Tongue (tissue), 2 donors: ENCODE measurements around the gene STARD5. TPM values are rescaled to one million over a fixed set of nuclear protein-coding genes. Genes with fewer than 3 reads are reported as not detected.
A peak's percentile ranks its signal among the peaks of the same experiment; 100 is the strongest.

Source experiments
- DNase-seq: peaks from one replicate; pipeline ENCODE4 v3.0.0-alpha.2; 2015
- total RNA-seq: library from RNA; depleted of rRNA; stranded (reverse); fragments of >200 nt; gene quantifications from one replicate; pipeline ENCODE4 v1.2.3, GENCODE V29; 2014

STARD5 gene
- total RNA-seq, 1 donor from 2014 or later: 4.2 TPM

- no peak for DNase-seq
Observed at GRCh38 chr15:81311752-81312464, 12.0 kb downstream of the STARD5 start.

GRCh38 chr15:81310480-81310879 lies 13.5 kb downstream of the STARD5 start:
- DNase-seq: no peak

GRCh38 chr15:81309647-81310450 lies 14.1 kb downstream of the STARD5 start:
- DNase-seq: no peak

DNA sequence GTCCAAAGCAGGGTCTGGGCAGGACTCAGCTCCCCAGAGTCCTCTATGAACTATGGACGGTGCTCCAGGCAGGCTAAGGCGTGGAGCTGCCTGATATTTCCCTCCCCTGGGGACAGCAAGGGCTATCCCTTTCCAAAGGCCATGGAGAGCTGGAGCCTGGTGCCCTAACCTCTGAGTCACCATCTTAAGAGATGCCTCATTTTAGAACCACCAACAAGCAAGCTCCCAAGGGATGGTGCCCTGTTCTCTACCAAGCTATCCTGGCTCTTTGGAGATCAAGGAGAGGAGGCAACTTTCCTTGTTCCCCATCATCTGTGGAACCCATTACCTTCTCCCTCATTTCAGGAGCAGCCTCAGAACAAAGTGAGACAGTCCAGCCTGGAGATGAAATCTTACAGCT lies 15.7 kb downstream of the STARD5 start:
- no peak for DNase-seq

- DNase-seq: peak; percentile 46
Observed at GRCh38 chr15:81304226-81304625, 19.7 kb downstream of the STARD5 start.

GRCh38 chr15:81303244-81304225 lies 20.4 kb downstream of the STARD5 start:
- DNase-seq: peak; percentile 38

DNA sequence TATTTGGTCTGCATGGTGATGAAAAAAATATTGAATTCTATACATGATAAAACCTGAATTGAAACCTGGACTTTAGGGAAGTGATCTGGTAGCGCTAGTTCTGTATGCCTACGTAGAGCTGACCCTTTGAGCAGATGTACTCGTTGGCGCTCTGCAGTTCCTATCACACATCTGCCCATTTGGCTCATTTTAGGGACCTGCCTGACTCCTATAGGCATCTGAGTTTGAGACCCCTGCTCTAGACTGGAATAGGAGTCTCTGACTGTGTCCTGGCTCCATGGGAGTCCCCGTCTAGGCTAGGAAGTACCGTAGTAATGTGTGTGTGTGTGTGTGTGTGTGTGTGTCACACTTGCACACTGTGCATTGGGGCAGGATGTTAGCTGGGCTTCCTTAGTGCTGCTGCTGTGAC lies 21.2 kb downstream of the STARD5 start:
- DNase-seq: no peak

- no peak for DNase-seq
Observed at GRCh38 chr15:81301815-81302399, 22.0 kb downstream of the STARD5 start.

- no peak for DNase-seq
Observed at GRCh38 chr15:81301385-81301784, 22.6 kb downstream of the STARD5 start.

GRCh38 chr15:81299630-81300273 lies 24.2 kb downstream of the STARD5 start:
- DNase-seq: no peak

GRCh38 chr15:81299156-81299555 lies 24.8 kb downstream of the STARD5 start:
- no peak for DNase-seq

GRCh38 chr15:81298611-81299010 lies 25.3 kb downstream of the STARD5 start:
- DNase-seq: no peak

- no peak for DNase-seq
Observed at GRCh38 chr15:81297603-81298575, 26.1 kb downstream of the STARD5 start.

GRCh38 chr15:81297147-81297572 lies 26.8 kb downstream of the STARD5 start:
- DNase-seq: no peak

DNA sequence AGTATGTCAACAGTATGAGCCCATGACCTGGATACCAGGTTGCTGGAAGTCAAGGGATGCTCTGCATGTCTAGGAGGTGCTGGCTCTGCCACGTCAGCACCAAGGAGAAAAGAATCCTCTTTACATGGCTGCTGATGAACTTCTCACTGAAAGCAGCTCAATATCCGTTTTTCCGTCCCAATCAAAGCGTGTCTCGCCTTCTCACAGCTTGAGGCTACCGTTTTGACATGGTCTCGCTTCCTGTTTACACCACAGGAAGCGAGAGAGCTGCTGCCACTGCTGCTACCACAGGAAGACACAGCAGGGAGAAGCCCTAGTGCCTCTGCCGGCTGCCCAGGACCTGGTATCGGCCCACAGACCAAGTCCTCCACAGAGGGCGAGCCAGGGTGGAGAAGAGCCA lies 27.3 kb downstream of the STARD5 start:
- no peak for DNase-seq

- no peak for DNase-seq
Observed at GRCh38 chr15:81296186-81296585, 27.8 kb downstream of the STARD5 start.

DNA sequence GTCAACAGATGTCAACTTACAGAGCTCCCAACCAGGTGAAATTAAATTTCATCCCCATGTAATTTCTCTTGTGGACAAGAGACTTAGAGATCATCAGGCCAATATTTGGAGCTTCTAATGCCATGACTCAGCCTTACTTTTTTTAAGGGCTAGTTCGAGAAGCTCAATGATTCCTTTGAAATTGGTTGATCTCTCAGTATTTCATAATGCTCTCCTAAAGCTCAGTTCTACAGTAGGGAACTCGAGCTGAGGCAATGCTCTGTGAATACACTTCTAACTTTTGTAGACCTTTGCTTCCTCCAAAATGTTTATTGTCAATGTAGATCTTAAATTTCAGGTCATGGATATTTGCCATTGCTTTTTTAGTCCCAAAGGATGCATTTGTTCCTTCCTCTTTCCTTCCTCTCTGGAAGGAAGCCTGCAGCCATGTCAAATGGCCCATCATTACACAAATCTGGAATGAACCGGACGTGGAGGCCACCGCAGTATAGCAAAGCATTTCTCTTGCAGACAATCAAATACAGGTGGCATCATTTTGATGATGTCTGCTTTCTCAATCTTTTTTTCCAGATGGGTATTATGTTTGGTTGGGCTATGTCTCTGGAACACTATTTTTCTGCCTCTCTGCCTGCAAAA lies 28.3 kb downstream of the STARD5 start:
- DNase-seq: no peak

- DNase-seq: no peak
Observed at GRCh38 chr15:81294516-81294880, 29.4 kb downstream of the STARD5 start.

- no peak for DNase-seq
Observed at GRCh38 chr15:81293728-81294515, 30.0 kb downstream of the STARD5 start.
